Fibroblast of villous mesenchyme (primary cell): ENCODE measurements around the gene SIAH3. TPM values are rescaled to one million over a fixed set of nuclear protein-coding genes. Genes with fewer than 3 reads are reported as not detected.

ENCODE experiments used
- DNase-seq: peaks from one replicate; pipeline ENCODE4 v3.0.0-alpha.2; 2010; ENCODE audit warnings: low read depth
- H3K4me3 ChIP-seq: 2 replicates; pipeline ENCODE4 v1.5.1; 2011; ENCODE audit warnings: low read depth, mild to moderate bottlenecking, low read length
- total RNA-seq: library from RNA; depleted of rRNA; stranded (reverse); fragments of >200 nt; gene quantifications from 2 replicates; pipeline ENCODE4 v1.2.3, GENCODE V29; 2012
- TF ChIP-seq, protein P1 (sequence below): IDR thresholded peaks from 2 replicates; pipeline ENCODE4 v1.5.1; 2012; ENCODE audit warnings: low read depth, mild to moderate bottlenecking, low read length; ENCODE audit not compliant: insufficient read depth

Gene SIAH3
- total RNA-seq, 1 donor, result under 0.01 TPM

GRCh38 chr13:45834411-45834994 lies 17.1 kb downstream of the SIAH3 start:
- TF ChIP-seq, protein P1, sequence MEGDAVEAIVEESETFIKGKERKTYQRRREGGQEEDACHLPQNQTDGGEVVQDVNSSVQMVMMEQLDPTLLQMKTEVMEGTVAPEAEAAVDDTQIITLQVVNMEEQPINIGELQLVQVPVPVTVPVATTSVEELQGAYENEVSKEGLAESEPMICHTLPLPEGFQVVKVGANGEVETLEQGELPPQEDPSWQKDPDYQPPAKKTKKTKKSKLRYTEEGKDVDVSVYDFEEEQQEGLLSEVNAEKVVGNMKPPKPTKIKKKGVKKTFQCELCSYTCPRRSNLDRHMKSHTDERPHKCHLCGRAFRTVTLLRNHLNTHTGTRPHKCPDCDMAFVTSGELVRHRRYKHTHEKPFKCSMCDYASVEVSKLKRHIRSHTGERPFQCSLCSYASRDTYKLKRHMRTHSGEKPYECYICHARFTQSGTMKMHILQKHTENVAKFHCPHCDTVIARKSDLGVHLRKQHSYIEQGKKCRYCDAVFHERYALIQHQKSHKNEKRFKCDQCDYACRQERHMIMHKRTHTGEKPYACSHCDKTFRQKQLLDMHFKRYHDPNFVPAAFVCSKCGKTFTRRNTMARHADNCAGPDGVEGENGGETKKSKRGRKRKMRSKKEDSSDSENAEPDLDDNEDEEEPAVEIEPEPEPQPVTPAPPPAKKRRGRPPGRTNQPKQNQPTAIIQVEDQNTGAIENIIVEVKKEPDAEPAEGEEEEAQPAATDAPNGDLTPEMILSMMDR, result no peak
- no peak overlapping the region for H3K4me3 ChIP-seq

GRCh38 chr13:45833663-45834375 lies 17.7 kb downstream of the SIAH3 start:
- no peak overlapping the region for H3K4me3 ChIP-seq
- TF ChIP-seq, protein P1, result no peak
- DNase-seq, result peak; percentile 9

More at GRCh38 chr13:45834411-45834994, 17.1 kb downstream of the SIAH3 start:
- DNase-seq, result no peak

DNA sequence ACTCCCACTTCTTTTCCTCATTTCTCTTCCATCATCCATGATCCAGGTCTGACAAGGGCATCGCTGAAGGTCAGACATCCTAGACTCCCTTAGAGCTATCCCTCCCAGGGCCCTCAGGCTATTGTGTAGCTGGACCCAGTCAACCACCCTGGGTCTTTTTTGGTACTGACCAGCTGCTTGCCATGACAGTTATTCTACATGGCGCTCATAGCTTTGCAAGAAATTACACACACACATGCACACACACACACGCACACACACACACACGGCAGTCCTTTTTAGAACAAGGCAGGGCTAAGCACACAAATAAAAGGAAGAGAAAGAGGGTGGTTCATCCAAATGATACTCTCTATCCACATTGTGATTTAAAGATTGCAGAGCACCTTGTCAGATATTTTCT lies 18.3 kb downstream of the SIAH3 start:
- TF ChIP-seq, protein P1, result no peak
- no peak overlapping the region for H3K4me3 ChIP-seq
- no peak for DNase-seq

DNA sequence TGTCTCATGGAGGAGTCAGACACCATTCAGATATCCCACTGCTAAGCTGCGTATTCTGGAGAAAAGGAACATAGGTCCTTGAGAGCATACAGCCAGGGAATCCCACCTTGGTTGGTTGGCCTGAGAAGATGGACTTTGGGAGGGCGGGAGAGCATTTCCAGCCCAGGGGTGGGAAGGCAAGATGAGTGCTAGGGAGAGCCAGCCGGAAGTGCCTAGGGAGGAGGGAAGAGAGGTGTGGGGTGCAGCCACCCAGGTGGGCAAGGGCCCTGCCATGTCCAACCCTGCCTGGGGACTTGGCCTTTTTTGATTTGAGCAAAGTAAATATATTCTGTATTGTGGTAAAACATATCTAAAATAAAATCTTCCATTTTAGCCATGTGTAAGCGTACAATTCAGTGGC lies 19.7 kb downstream of the SIAH3 start:
- no peak for DNase-seq
- H3K4me3 ChIP-seq, result no peak overlapping the region
- TF ChIP-seq, protein P1, result no peak

DNA sequence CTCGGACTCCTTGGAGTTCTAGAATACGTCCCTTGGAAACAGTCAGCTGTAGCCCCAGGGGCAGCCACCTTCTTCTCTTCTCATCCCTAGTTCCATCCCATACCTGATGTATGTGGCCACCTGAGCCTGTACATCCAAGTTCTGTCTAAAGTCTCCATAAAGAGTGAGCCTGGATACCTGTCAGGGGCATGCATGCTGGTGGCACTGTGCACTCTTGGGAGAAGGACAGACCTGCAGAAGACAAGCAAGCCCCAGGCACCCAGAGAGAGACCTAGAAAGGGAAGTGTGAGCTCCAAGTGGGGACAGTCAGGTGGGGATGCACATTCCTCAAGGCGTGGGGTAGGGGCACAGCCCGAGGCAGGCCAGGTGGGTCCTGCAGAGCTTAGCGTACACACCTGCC lies 21.4 kb downstream of the SIAH3 start:
- TF ChIP-seq, protein P1, result no peak
- DNase-seq, result no peak
- H3K4me3 ChIP-seq, result no peak overlapping the region

- no peak overlapping the region for H3K4me3 ChIP-seq
- no peak for DNase-seq
- TF ChIP-seq, protein P1, result no peak
Observed at GRCh38 chr13:45828256-45828968, 23.1 kb downstream of the SIAH3 start.
